Measurements from ENCODE around the gene TRAF1.

Gene TRAF1

GRCh38 chr9:120885958-120886357 is 40.6 kb downstream of the TRAF1 start:
- DNase-seq, result no peak

- no peak for DNase-seq
These were observed 41.1 kb downstream of the TRAF1 start for GRCh38 chr9:120885457-120885856.

GRCh38 chr9:120883608-120883996 is 43.0 kb downstream of the TRAF1 start:
- no peak for DNase-seq

- no peak for DNase-seq
These were observed 43.5 kb downstream of the TRAF1 start for GRCh38 chr9:120882935-120883607.

- no peak for DNase-seq
These were observed 47.1 kb downstream of the TRAF1 start for GRCh38 chr9:120879446-120879845.

- DNase-seq, result no peak
These were observed 48.1 kb downstream of the TRAF1 start for GRCh38 chr9:120878188-120879130.

- peak; percentile 75 for DNase-seq
These were observed 49.1 kb downstream of the TRAF1 start for GRCh38 chr9:120877276-120878034.

- peak; percentile 66 for DNase-seq
These were observed 49.8 kb downstream of the TRAF1 start, which contains the start of gene PHF19 for GRCh38 chr9:120876842-120877240. Gene PHF19, minus strand, starts transcription at chr9:120877188. Its CDS starts 2,447 bp downstream, at chr9:120874741.

GRCh38 chr9:120875954-120876841 is 50.4 kb downstream of the TRAF1 start:
- peak; percentile 80 for DNase-seq

GRCh38 chr9:120875643-120875953 is 51.0 kb downstream of the TRAF1 start:
- DNase-seq, result no peak

GRCh38 chr9:120875195-120875565 is 51.4 kb downstream of the TRAF1 start:
- DNase-seq, result no peak

- no peak for DNase-seq
These were observed 52.1 kb downstream of the TRAF1 start for GRCh38 chr9:120874226-120875194.

- DNase-seq, result no peak
These were observed 53.1 kb downstream of the TRAF1 start for GRCh38 chr9:120873512-120873911.

- no peak for DNase-seq
These were observed 53.6 kb downstream of the TRAF1 start for GRCh38 chr9:120872791-120873502.

- no peak for DNase-seq
These were observed 56.4 kb downstream of the TRAF1 start for GRCh38 chr9:120870206-120870605.

- DNase-seq, result no peak
These were observed 56.9 kb downstream of the TRAF1 start for GRCh38 chr9:120869726-120870125.

- DNase-seq, result no peak
These were observed 57.3 kb downstream of the TRAF1 start for GRCh38 chr9:120869360-120869687.

- peak; percentile 94 for DNase-seq
These were observed 57.8 kb downstream of the TRAF1 start for GRCh38 chr9:120868676-120869359.

- no peak for DNase-seq
These were observed 58.3 kb downstream of the TRAF1 start for GRCh38 chr9:120868339-120868675.

- no peak for DNase-seq
These were observed 58.8 kb downstream of the TRAF1 start for GRCh38 chr9:120867676-120868338.

All from activated CD4-positive, CD25-positive, alpha-beta regulatory T cell treated with anti-CD3 and anti-CD28 coated beads, Interleukin-2, amount 50 U/mL, for 72 hours (primary cell).